ENCODE measurements around the gene LRFN3.
"Not testable (repeated sequence)": the region's sequence is repeated elsewhere in the genome, so short reads cannot be mapped to it uniquely, and the experiment has no call there.

LRFN3 gene

GRCh38 chr19:35908010-35908441 is 28.1 kb upstream of the LRFN3 start, which contains the start of gene TYROBP:
TSS of gene TYROBP (minus strand) at chr19:35908295. CDS start at chr19:35908228, 67 bp downstream.
- TF ChIP-seq CTCF (conservative IDR thresholded peaks at IDR 0.05) = no peak
- no peak within 1 kb of the TSS for H3K27ac ChIP-seq

GRCh38 chr19:35908973-35909683 is 27.0 kb upstream of the LRFN3 start:
- no peak overlapping the region for H3K27ac ChIP-seq
- TF ChIP-seq CTCF (conservative IDR thresholded peaks at IDR 0.05) = no peak

- no peak overlapping the region for H3K27ac ChIP-seq
- no peak for TF ChIP-seq CTCF (conservative IDR thresholded peaks at IDR 0.05)
These were observed 26.5 kb upstream of the LRFN3 start for GRCh38 chr19:35909684-35910035.

GRCh38 chr19:35910355-35910754 is 25.8 kb upstream of the LRFN3 start:
- not testable (repeated sequence) for H3K27ac ChIP-seq

- H3K27ac ChIP-seq = no peak overlapping the region
- TF ChIP-seq CTCF (conservative IDR thresholded peaks at IDR 0.05) = no peak
These were observed 25.0 kb upstream of the LRFN3 start for GRCh38 chr19:35911173-35911572.

GRCh38 chr19:35911790-35912189 is 24.4 kb upstream of the LRFN3 start:
- H3K27ac ChIP-seq = no peak overlapping the region
- TF ChIP-seq CTCF (conservative IDR thresholded peaks at IDR 0.05) = no peak

GRCh38 chr19:35913589-35913988 is 22.6 kb upstream of the LRFN3 start:
- no peak for TF ChIP-seq CTCF (conservative IDR thresholded peaks at IDR 0.05)
- no peak overlapping the region for H3K27ac ChIP-seq

- no peak for TF ChIP-seq CTCF (conservative IDR thresholded peaks at IDR 0.05)
- no peak overlapping the region for H3K27ac ChIP-seq
These were observed 20.7 kb upstream of the LRFN3 start for GRCh38 chr19:35915443-35915842.
